Endodermal cell (in vitro differentiated cells): ENCODE measurements around the gene THAP10. TPM values are rescaled to one million over a fixed set of nuclear protein-coding genes. Genes with fewer than 3 reads are reported as not detected.

Source experiments
- DNase-seq: peaks from one replicate; pipeline ENCODE4 v3.0.0-alpha.2; 2017
- H3K27ac ChIP-seq: 2 replicates; pipeline ENCODE4 v1.5.1; 2013; ENCODE audit warnings: mild to moderate bottlenecking, low read depth, low read length, moderate library complexity
- H3K27me3 ChIP-seq: 2 replicates; pipeline ENCODE4 v1.6.1; 2013; ENCODE audit warnings: mild to moderate bottlenecking, low read length, moderate library complexity; ENCODE audit not compliant: insufficient read depth, control insufficient read depth, poor library complexity, severe bottlenecking
- H3K36me3 ChIP-seq: 2 replicates; pipeline ENCODE4 v1.7.0; 2013; ENCODE audit warnings: mild to moderate bottlenecking, low read length, moderate library complexity; ENCODE audit not compliant: control insufficient read depth, insufficient read depth
- H3K4me1 ChIP-seq: one replicate; pipeline ENCODE4 v1.7.0; 2013; ENCODE audit warnings: low read length; ENCODE audit not compliant: control insufficient read depth, insufficient read depth
- H3K4me3 ChIP-seq: 2 replicates; pipeline ENCODE4 v1.5.1; 2013; ENCODE audit warnings: mild to moderate bottlenecking, low read length, moderate library complexity
- H3K9ac ChIP-seq: 2 replicates; pipeline ENCODE4 v1.6.1; 2013; ENCODE audit warnings: mild to moderate bottlenecking, low read length, moderate library complexity; ENCODE audit not compliant: poor library complexity, severe bottlenecking; ENCODE audit errors: extremely low read depth
- H3K9me3 ChIP-seq: 2 replicates; pipeline ENCODE4 v1.6.1; 2013; ENCODE audit warnings: mild to moderate bottlenecking, low read length, moderate library complexity; ENCODE audit not compliant: control insufficient read depth
- H3K27ac Mint-ChIP-seq: 2 replicates; pipeline ENCODE4 v1.8.0; 2020; ENCODE audit warnings: mixed read lengths
- H3K27me3 Mint-ChIP-seq: 2 replicates; pipeline ENCODE4 v1.8.0; 2021; ENCODE audit warnings: mild to moderate bottlenecking, mixed read lengths; ENCODE audit not compliant: insufficient read depth
- H3K36me3 Mint-ChIP-seq: 2 replicates; pipeline ENCODE4 v1.8.0; 2020; ENCODE audit warnings: low read depth, mixed read lengths
- H3K4me1 Mint-ChIP-seq: 2 replicates; pipeline ENCODE4 v1.8.0; 2020; ENCODE audit warnings: mixed read lengths
- H3K4me3 Mint-ChIP-seq: 2 replicates; pipeline ENCODE4 v1.8.0; 2020; ENCODE audit warnings: mild to moderate bottlenecking, moderate library complexity, mixed read lengths
- H3K9me3 Mint-ChIP-seq: 2 replicates; pipeline ENCODE4 v1.8.0; 2020; ENCODE audit warnings: mild to moderate bottlenecking, mixed read lengths
- WGBS, 2 experiments: methylation state at CpG; one replicate each; pipeline versions ENCODE4 v1.1.5 to v1.1.7; 2013; ENCODE audit warnings: missing lambda C conversion rate in 2 of 2, mixed read lengths in 1 of 2; ENCODE audit not compliant: insufficient coverage in 1 of 2, insufficient read length in 1 of 2; 5-methylcytosine and 5-hydroxymethylcytosine counted together
- total RNA-seq, 2 donors: library from RNA; stranded (reverse); fragmentation: NEBNext Ultra II Directional in 1 of 2; extraction: Animal tissue kit (Norgen Biotek cat#: 25700) in 1 of 2; gene quantifications; 2 replicates in 1 of 2; 3 replicates in 1 of 2; pipeline ENCODE4 v1.2.1, GENCODE V29; 2021
- TF ChIP-seq, protein P1 (sequence below): fragments of 200-600 bp; sonication (generic); conservative IDR thresholded peaks from 2 replicates; pipeline ENCODE4 v1.5.0; 2021; ENCODE audit warnings: antibody characterized with exemption, mild to moderate bottlenecking

THAP10 gene
- total RNA-seq, 2 donors from 2014 or later: 2.4 to 6.1 TPM

DNA sequence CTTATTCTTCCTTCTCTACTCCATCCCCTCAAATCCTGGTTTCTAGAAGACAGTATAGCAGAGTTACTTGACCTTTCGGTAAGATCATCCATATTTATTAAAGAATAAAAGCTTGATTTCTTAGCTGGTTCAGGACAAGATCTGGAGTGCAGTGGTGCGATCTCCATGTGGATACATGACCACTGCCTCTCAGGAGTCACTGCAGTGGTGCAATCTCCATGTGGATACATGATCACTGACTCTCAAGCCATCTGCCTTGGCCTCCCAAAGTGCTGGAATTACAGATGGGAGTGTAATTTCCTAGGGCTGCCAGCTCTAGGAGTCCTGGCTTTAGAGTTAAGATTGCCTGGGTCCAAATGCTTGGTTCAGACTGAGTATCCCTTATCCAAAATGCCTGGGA is 54.8 kb downstream of the THAP10 start:
- DNase-seq: no peak
- TF ChIP-seq, protein P1, sequence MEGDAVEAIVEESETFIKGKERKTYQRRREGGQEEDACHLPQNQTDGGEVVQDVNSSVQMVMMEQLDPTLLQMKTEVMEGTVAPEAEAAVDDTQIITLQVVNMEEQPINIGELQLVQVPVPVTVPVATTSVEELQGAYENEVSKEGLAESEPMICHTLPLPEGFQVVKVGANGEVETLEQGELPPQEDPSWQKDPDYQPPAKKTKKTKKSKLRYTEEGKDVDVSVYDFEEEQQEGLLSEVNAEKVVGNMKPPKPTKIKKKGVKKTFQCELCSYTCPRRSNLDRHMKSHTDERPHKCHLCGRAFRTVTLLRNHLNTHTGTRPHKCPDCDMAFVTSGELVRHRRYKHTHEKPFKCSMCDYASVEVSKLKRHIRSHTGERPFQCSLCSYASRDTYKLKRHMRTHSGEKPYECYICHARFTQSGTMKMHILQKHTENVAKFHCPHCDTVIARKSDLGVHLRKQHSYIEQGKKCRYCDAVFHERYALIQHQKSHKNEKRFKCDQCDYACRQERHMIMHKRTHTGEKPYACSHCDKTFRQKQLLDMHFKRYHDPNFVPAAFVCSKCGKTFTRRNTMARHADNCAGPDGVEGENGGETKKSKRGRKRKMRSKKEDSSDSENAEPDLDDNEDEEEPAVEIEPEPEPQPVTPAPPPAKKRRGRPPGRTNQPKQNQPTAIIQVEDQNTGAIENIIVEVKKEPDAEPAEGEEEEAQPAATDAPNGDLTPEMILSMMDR: no peak
- H3K4me3 Mint-ChIP-seq: no peak overlapping the region
- Histone ChIP-seq H3K9ac (no peak overlapping the region), H3K9me3 (peaks cover 6% of the 10 kb centered on the region), H3K27me3 (no peaks in the 10 kb centered on the region), H3K4me3 (no peak overlapping the region), H3K36me3 (peaks cover 27% of the 10 kb centered on the region), H3K4me1 (peaks cover 5% of the 10 kb centered on the region), H3K27ac (no peak overlapping the region)
- H3K36me3 Mint-ChIP-seq: peaks cover 55% of the 10 kb centered on the region
- no peaks in the 10 kb centered on the region for H3K9me3 Mint-ChIP-seq
- 91 to 96% methylated on average over 2 of the region's 2 CpGs for WGBS, 2 experiments
- H3K4me1 Mint-ChIP-seq: peaks cover 9% of the 10 kb centered on the region
- no peak overlapping the region for H3K27ac Mint-ChIP-seq
- no peaks in the 10 kb centered on the region for H3K27me3 Mint-ChIP-seq

DNA sequence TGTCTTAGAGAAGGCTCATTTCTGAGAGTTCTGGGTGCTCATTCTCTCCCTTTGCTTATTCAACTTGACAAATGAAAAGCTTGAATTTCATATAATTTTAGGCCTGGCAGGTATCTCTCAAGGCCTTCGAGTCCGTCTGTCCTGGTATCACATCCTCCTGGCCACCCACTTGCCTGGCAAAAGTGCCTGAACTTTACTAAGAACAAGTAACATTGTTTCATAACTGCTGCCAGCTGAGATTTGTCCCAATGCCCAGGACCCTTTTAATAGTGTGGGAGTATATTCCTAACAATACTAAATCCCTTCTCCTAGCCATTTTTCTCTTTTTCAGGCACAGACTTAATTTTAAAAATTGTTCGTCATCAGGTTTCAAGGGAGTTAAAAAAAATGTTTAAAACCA is 56.4 kb downstream of the THAP10 start:
- Mint-ChIP-seq H3K4me3 (no peak overlapping the region), H3K9me3 (no peaks in the 10 kb centered on the region), H3K27me3 (no peaks in the 10 kb centered on the region), H3K4me1 (peaks cover 9% of the 10 kb centered on the region), H3K36me3 (peaks cover 56% of the 10 kb centered on the region), H3K27ac (no peak overlapping the region)
- Histone ChIP-seq H3K36me3 (peaks cover 33% of the 10 kb centered on the region), H3K9ac (no peak overlapping the region), H3K27me3 (no peaks in the 10 kb centered on the region), H3K27ac (no peak overlapping the region), H3K4me3 (no peak overlapping the region), H3K4me1 (peaks cover 5% of the 10 kb centered on the region), H3K9me3 (peaks cover 6% of the 10 kb centered on the region)
- DNase-seq: no peak
- 96 to 98% methylated on average over 2 to 3 of the region's 3 CpGs for WGBS, 2 experiments
- TF ChIP-seq, protein P1: no peak

DNA sequence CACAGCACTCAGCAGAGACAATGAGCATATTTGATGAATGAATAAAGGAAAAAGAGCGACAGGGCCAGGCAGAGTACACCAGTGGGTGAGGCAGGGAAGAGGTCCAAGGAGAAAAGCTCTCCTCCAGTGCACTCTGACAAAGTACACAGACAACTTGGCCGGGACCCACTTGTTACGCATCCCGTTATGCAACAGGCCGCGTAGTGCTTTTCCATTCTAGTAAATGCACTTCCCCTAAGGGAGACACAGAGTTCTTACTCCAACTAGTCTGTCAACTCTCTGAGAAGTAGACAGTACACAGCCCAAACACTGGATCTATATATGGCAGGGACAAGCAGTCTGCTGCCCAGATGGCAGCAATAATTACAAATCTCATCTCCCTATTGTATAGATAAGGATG is 56.8 kb downstream of the THAP10 start:
- TF ChIP-seq, protein P1: no peak
- no peak overlapping the region for H3K9ac ChIP-seq
- peaks cover 5% of the 10 kb centered on the region for H3K4me1 ChIP-seq
- no peak for DNase-seq
- H3K9me3 ChIP-seq: peaks cover 6% of the 10 kb centered on the region
- Mint-ChIP-seq H3K27ac (no peak overlapping the region), H3K36me3 (peaks cover 53% of the 10 kb centered on the region), H3K27me3 (no peaks in the 10 kb centered on the region), H3K4me3 (no peak overlapping the region), H3K4me1 (peaks cover 9% of the 10 kb centered on the region), H3K9me3 (no peaks in the 10 kb centered on the region)
- peaks cover 33% of the 10 kb centered on the region for H3K36me3 ChIP-seq
- no peak overlapping the region for H3K4me3 ChIP-seq
- 96 to 97% methylated on average over 5 to 6 of the region's 6 CpGs for WGBS, 2 experiments
- H3K27me3 ChIP-seq: no peaks in the 10 kb centered on the region
- no peak overlapping the region for H3K27ac ChIP-seq
